H1 (cell line): ENCODE measurements around the gene UBE2M. TPM values are rescaled to one million over a fixed set of nuclear protein-coding genes. Genes with fewer than 3 reads are reported as not detected.

Experiments
- CTCF ChIA-PET: fragments of 300-600 bp; sonication (Branson Sonifier 250); formaldehyde crosslinking; loops from one replicate; lab custom pipeline; 2021; ENCODE audit not compliant: partially characterized antibody; lab: Charles Lee
- POLR2A ChIA-PET: fragments of 300-600 bp; sonication (Branson Sonifier 250); formaldehyde crosslinking; loops from one replicate; lab custom pipeline; 2021; ENCODE audit warnings: inconsistent platforms; ENCODE audit not compliant: partially characterized antibody; lab: Charles Lee
- DNase-seq, 2 experiments: peaks; one replicate each; pipeline versions ENCODE4 v3.0.0 to v3.0.0-alpha.2; 2010 to 2022; ENCODE audit warnings: low spot score in 2 of 2, low read depth in 1 of 2, mixed read lengths in 1 of 2
- FAIRE-seq: peaks from 2 replicates; lab custom pipeline; 2011; peaks lifted over from hg19 to GRCh38; lab: Jason Lieb, UNC
- H2AFZ ChIP-seq: 2 replicates; pipeline ENCODE4 v1.8.1; 2012; ENCODE audit warnings: low read length, inconsistent platforms
- H2AK5ac ChIP-seq: 2 replicates; pipeline ENCODE4 v1.6.1; 2013; ENCODE audit warnings: low read depth, low read length
- H2BK120ac ChIP-seq: replicated peaks from 2 replicates; pipeline ENCODE3; 2013; ENCODE audit warnings: low read depth, low read length, inconsistent platforms
- H2BK12ac ChIP-seq: 2 replicates; pipeline ENCODE4 v1.6.1; 2013; ENCODE audit warnings: low read depth, low read length
- H2BK15ac ChIP-seq: 2 replicates; pipeline ENCODE4 v1.6.1; 2013; ENCODE audit warnings: low read length
- H2BK20ac ChIP-seq: 2 replicates; pipeline ENCODE4 v1.6.1; 2013; ENCODE audit warnings: low read length
- H2BK5ac ChIP-seq: 2 replicates; pipeline ENCODE4 v1.6.1; 2013; ENCODE audit warnings: low read depth, low read length
- H3K14ac ChIP-seq: 2 replicates; pipeline ENCODE4 v1.6.1; 2013; ENCODE audit warnings: inconsistent platforms; ENCODE audit not compliant: insufficient read length
- H3K18ac ChIP-seq: 2 replicates; pipeline ENCODE4 v1.6.1; 2013; ENCODE audit warnings: low read length; ENCODE audit errors: extremely low read depth
- H3K23ac ChIP-seq: 2 replicates; pipeline ENCODE4 v1.6.1; 2013; ENCODE audit warnings: inconsistent platforms; ENCODE audit not compliant: insufficient read length
- H3K23me2 ChIP-seq: 2 replicates; pipeline ENCODE4 v1.6.1; 2013; ENCODE audit warnings: low read depth, low read length
- H3K27ac ChIP-seq: 2 replicates; pipeline ENCODE4 v1.6.1; 2011; ENCODE audit warnings: low read depth, low read length, inconsistent platforms
- H3K27me3 ChIP-seq, 4 experiments: replicated peaks in 1 of 4; 1 replicate in 1 of 4; 2 replicates in 3 of 4; pipeline versions ENCODE4 v1.6.1 to v1.8.1; 2011 to 2013; ENCODE audit warnings: low read length in 3 of 4, mild to moderate bottlenecking in 3 of 4, inconsistent platforms in 2 of 4, mixed read lengths in 2 of 4, moderate library complexity in 1 of 4; ENCODE audit not compliant: control insufficient read depth in 3 of 4, insufficient read depth in 3 of 4; ENCODE audit errors: extremely low read depth in 1 of 4
- H3K36me3 ChIP-seq, 4 experiments: 2 replicates each; pipeline versions ENCODE4 v1.6.1 to v1.8.1; 2011 to 2013; ENCODE audit warnings: mild to moderate bottlenecking in 4 of 4, low read length in 3 of 4, moderate library complexity in 2 of 4, control low read depth in 1 of 4, inconsistent platforms in 1 of 4; ENCODE audit not compliant: insufficient read depth in 4 of 4, control insufficient read depth in 2 of 4
- H3K4ac ChIP-seq: replicated peaks from 2 replicates; pipeline ENCODE3; 2013; ENCODE audit warnings: low read length, low read depth, mixed read lengths, inconsistent platforms; ENCODE audit not compliant: insufficient read length
- H3K4me1 ChIP-seq, 4 experiments: replicated peaks in 1 of 4; 1 replicate in 1 of 4; 2 replicates in 3 of 4; pipeline versions ENCODE4 v1.6.1 to v1.8.1; 2011 to 2013; ENCODE audit warnings: low read length in 3 of 4, inconsistent platforms in 2 of 4, mixed read lengths in 1 of 4; ENCODE audit not compliant: insufficient read depth in 4 of 4, control insufficient read depth in 3 of 4
- H3K4me2 ChIP-seq, 2 experiments: 2 replicates each; pipeline versions ENCODE4 v1.6.1 to v1.8.1; 2011 to 2013; ENCODE audit warnings: low read depth in 2 of 2, low read length in 2 of 2, control low read depth in 1 of 2, inconsistent platforms in 1 of 2, mild to moderate bottlenecking in 1 of 2; ENCODE audit not compliant: insufficient read depth in 1 of 2
- H3K4me3 ChIP-seq, 4 experiments: fragments of 200-600, 300-600 bp in 1 of 4; sonication (generic), shearing (Covaris generic), sonication (Bioruptor Twin) in 1 of 4; 2 replicates each; pipeline versions ENCODE4 v1.5.1 to v1.8.1; 2011 to 2016; ENCODE audit warnings: low read length in 4 of 4, low read depth in 3 of 4, control low read depth in 2 of 4, inconsistent platforms in 2 of 4, mild to moderate bottlenecking in 2 of 4, mixed read lengths in 1 of 4, moderate library complexity in 1 of 4; ENCODE audit not compliant: insufficient read depth in 2 of 4; ENCODE audit errors: extremely low read depth in 1 of 4
- H3K56ac ChIP-seq: replicated peaks from 2 replicates; pipeline ENCODE3; 2013; ENCODE audit warnings: low read depth, mild to moderate bottlenecking, mixed read lengths, low read length, inconsistent platforms; ENCODE audit not compliant: insufficient read length
- H3K79me1 ChIP-seq: 2 replicates; pipeline ENCODE4 v1.6.1; 2013; ENCODE audit warnings: low read depth, low read length, control low read depth
- H3K79me2 ChIP-seq, 2 experiments: 2 replicates each; pipeline versions ENCODE4 v1.6.1 to v1.8.1; 2012 to 2013; ENCODE audit warnings: low read length in 2 of 2, mild to moderate bottlenecking in 2 of 2, inconsistent platforms in 1 of 2; ENCODE audit not compliant: insufficient read depth in 2 of 2, control insufficient read depth in 1 of 2
- H3K9ac ChIP-seq, 4 experiments: replicated peaks in 1 of 4; 1 replicate in 1 of 4; 2 replicates in 3 of 4; pipeline versions ENCODE4 v1.6.1 to v1.8.1; 2011 to 2013; ENCODE audit warnings: low read depth in 3 of 4, low read length in 3 of 4, control low read depth in 2 of 4, mild to moderate bottlenecking in 2 of 4, moderate library complexity in 2 of 4, inconsistent platforms in 1 of 4; ENCODE audit errors: extremely low read depth in 1 of 4
- H3K9me3 ChIP-seq, 2 experiments: 2 replicates each; pipeline versions ENCODE4 v1.6.1 to v1.8.1; 2012 to 2013; ENCODE audit warnings: mild to moderate bottlenecking in 2 of 2, moderate library complexity in 2 of 2, control low read depth in 1 of 2, inconsistent platforms in 1 of 2, low read depth in 1 of 2, low read length in 1 of 2, mixed read lengths in 1 of 2; ENCODE audit not compliant: insufficient read depth in 2 of 2
- H4K20me1 ChIP-seq, 2 experiments: replicated peaks in 1 of 2; 2 replicates each; pipeline versions ENCODE3 to v1.8.1; 2011 to 2013; ENCODE audit warnings: inconsistent platforms in 2 of 2, low read length in 2 of 2, mild to moderate bottlenecking in 1 of 2; ENCODE audit not compliant: insufficient read depth in 2 of 2, control insufficient read depth in 1 of 2
- H4K5ac ChIP-seq: 2 replicates; pipeline ENCODE4 v1.6.1; 2013; ENCODE audit warnings: low read length, low read depth, mixed read lengths, inconsistent platforms; ENCODE audit not compliant: insufficient read length
- H4K8ac ChIP-seq: 2 replicates; pipeline ENCODE4 v1.8.0; 2013; ENCODE audit warnings: mild to moderate bottlenecking, moderate library complexity, low read length, inconsistent platforms; ENCODE audit not compliant: insufficient read depth; ENCODE audit errors: extremely low read depth
- H4K91ac ChIP-seq: replicated peaks from 2 replicates; pipeline ENCODE3; 2013; ENCODE audit warnings: low read length, mixed read lengths, inconsistent platforms; ENCODE audit not compliant: insufficient read length
- NRF1 ChIP-seq: IDR thresholded peaks from 2 replicates; pipeline ENCODE4 v1.6.1; 2011; ENCODE audit warnings: mild to moderate bottlenecking, low read depth, low read length, improper control_type of control experiment
- ZNF274 ChIP-seq: IDR thresholded peaks from 2 replicates; pipeline ENCODE4 v1.7.0; 2012; ENCODE audit warnings: low read length, borderline replicate concordance; ENCODE audit errors: extremely low read depth
- WGBS, 2 experiments: shearing (Covaris generic) in 1 of 2; methylation state at CpG; one replicate each; pipeline versions ENCODE4 v1.1.6 to v1.1.7; 2013 to 2015; ENCODE audit warnings: low lambda C conversion rate in 2 of 2, mixed read lengths in 2 of 2, inconsistent platforms in 1 of 2, low coverage in 1 of 2, missing lambda C conversion rate in 1 of 2; ENCODE audit not compliant: insufficient replicate concordance in 2 of 2, insufficient coverage in 1 of 2, insufficient read length in 1 of 2; ENCODE audit errors: extremely low coverage in 1 of 2, missing lambda C conversion rate in 1 of 2; 5-methylcytosine and 5-hydroxymethylcytosine counted together
- polyA plus RNA-seq, 7 experiments: library from polyadenylated mRNA; depleted of rRNA in 3 of 7; stranded (reverse) in 5 of 7; unstranded in 2 of 7; fragments of >200 nt in 5 of 7; fragments of 200-250 nt in 2 of 7; gene quantifications; 1 replicate in 5 of 7; 2 replicates in 1 of 7; 4 replicates in 1 of 7; pipeline versions ENCODE4 v1.2.1 to v1.2.3, GENCODE V29; 2011 to 2013; ENCODE audit warnings: missing spikeins in 2 of 7, mixed read lengths in 2 of 7
- total RNA-seq: library from RNA; stranded (reverse); fragmentation: NEBNext Ultra II Directional; extraction: Animal tissue kit (Norgen Biotek cat#: 25700); gene quantifications from 2 replicates; pipeline ENCODE4 v1.2.1, GENCODE V29; 2021

UBE2M gene
- total and polyA plus RNA-seq, 2 of the 8 experiments (the other 6 are each of a cell fraction or from before 2014, with no cell fraction given) = 93.8 to 114 TPM

DNA sequence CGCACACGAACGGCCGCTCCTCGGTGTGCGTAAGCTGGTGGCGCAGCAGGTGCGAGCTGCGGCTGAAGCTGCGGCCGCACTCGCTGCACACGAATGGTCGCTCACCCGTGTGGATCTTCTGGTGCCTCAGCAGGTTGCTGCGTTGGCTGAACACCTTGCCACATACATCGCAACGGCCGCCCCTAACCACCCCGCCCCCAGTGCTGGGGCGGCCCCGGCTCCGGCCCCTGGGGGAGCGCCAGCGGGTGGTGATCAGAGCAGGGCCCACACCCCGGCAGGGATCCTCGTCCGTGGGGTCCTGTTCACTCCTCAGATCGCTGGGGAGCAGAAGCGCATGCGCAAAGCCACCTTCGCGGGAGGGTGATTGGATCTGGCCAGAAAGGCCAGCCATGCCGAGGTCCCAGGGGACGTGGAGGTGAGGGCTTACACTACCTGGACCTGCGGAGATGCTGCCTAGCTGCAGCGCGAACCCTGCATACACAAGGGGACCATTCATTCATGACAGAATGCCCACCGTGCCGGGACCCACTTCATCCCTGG lies 4.7 kb upstream of the UBE2M start:
- no peak overlapping the region for H2BK20ac ChIP-seq
- DNase-seq (no peak), FAIRE-seq (no peak)
- no peak overlapping the region for H3K23ac ChIP-seq
- peak overlapping the region in 2 of 4 experiments; percentile 1 to 45; a peak in 2 of 7 replicates for H3K9ac ChIP-seq
- H3K4me2 ChIP-seq = peak overlapping the region; percentile 69 to 86
- no peaks in the 10 kb centered on the region for H4K20me1 ChIP-seq
- peaks cover 0 to 28% (median 11%) of the 10 kb centered on the region in 4 experiments; a peak in 6 of 7 replicates for H3K4me1 ChIP-seq
- peaks cover 0 to 3% (median 1%) of the 10 kb centered on the region in 4 experiments; a peak in 2 of 8 replicates for H3K36me3 ChIP-seq
- peak overlapping the region; percentile 77 for H4K91ac ChIP-seq
- peaks cover 19% of the 10 kb centered on the region for H3K23me2 ChIP-seq
- peak overlapping the region; percentile 25 to 55 (median 32); a peak in 6 of 8 replicates for H3K4me3 ChIP-seq
- H3K79me2 ChIP-seq = no peaks in the 10 kb centered on the region; a peak in 1 of 4 replicates
- no peak overlapping the region; the same call in 1 of the 2 replicates for H2BK15ac ChIP-seq
- peaks cover 0 to 16% (median 6%) of the 10 kb centered on the region in 4 experiments; a peak in 4 of 7 replicates for H3K27me3 ChIP-seq
- no peak overlapping the region for H3K14ac ChIP-seq
- no peak overlapping the region for H2BK5ac ChIP-seq
- POLR2A ChIA-PET = interaction anchor here (0.8 to 17.2 kb wide), 6 partner anchors 7 to 44 kb away, joined by 3 to 434 read pairs (median 42); partner anchors contain the start of genes CHMP2A, MZF1, SLC27A5 and TRIM28
- no peaks in the 10 kb centered on the region; the same call in 1 of the 2 replicates for H3K79me1 ChIP-seq
- H3K27ac ChIP-seq = no peak overlapping the region
- CTCF ChIA-PET = interaction anchor here (1.1 to 7.3 kb wide), 4 partner anchors 9 to 43 kb away, joined by 4 to 35 read pairs (median 10); partner anchors contain the start of gene ZBTB45
- H3K4ac ChIP-seq = peak overlapping the region; percentile 94
- no peak overlapping the region for H2BK12ac ChIP-seq
- no peak overlapping the region for H2AK5ac ChIP-seq
- 51% methylated on average over 26 of the region's 40 CpGs; no CpG with 5 or more reads in 1 of the 2 experiments for WGBS, 2 experiments
- H2AFZ ChIP-seq = no peak overlapping the region
- TF ChIP-seq ZNF274 (no peak), NRF1 (peak; percentile 31; the same call in 1 of the 2 replicates)
- H3K18ac ChIP-seq = peak overlapping the region; percentile 15; the same call in 1 of the 2 replicates
- no peaks in the 10 kb centered on the region for H3K9me3 ChIP-seq
- no peak overlapping the region; the same call in none of the 2 replicates for H4K8ac ChIP-seq
- no peak overlapping the region for H4K5ac ChIP-seq
- H2BK120ac ChIP-seq = no peak overlapping the region
- H3K56ac ChIP-seq = no peak overlapping the region
